Measurements from ENCODE around the gene FKBP11.

DNA sequence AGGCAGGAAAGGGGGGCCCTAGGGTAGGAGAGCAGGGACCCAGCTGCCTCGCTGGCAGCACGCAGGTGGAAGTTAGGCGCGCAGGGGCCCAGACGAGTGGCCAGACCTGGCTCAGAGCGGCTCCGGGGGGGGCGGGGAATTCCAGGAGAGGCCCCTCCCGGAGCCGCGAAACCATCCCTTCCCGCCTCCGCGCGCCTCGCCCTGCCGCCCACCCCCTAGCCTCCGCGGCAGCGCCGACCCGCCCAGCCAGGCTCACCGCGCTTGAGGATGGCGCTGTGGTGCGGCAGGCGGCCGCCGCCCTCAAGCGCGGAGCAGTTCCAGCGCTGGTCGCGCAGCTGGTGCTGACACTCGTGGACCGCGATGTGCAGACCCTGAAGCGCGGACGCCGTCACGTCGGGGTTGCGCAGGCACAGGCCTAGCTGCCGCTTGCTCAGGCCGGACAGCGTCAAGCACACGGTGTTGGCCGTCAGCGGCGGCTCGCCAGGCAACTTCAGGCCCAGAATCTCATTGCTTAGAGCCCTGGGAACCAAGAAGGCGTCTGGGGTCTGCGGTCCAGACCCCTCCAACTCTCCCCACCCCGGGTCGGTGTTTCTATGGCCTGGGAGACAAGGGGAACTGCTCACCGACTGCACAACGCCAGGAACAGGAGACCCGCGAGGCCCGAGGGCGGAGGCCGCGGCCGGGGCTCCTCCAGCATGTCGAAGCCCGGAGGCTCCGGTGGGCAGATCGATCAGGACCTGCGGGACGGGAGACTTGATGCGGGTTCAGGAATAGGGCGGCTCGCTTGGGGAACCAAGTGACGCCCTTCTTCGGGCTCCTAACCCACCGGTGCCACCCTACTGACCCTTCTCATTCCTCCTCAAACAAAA lies 44.8 kb upstream of the FKBP11 start:
- TF ChIP-seq, protein P1, sequence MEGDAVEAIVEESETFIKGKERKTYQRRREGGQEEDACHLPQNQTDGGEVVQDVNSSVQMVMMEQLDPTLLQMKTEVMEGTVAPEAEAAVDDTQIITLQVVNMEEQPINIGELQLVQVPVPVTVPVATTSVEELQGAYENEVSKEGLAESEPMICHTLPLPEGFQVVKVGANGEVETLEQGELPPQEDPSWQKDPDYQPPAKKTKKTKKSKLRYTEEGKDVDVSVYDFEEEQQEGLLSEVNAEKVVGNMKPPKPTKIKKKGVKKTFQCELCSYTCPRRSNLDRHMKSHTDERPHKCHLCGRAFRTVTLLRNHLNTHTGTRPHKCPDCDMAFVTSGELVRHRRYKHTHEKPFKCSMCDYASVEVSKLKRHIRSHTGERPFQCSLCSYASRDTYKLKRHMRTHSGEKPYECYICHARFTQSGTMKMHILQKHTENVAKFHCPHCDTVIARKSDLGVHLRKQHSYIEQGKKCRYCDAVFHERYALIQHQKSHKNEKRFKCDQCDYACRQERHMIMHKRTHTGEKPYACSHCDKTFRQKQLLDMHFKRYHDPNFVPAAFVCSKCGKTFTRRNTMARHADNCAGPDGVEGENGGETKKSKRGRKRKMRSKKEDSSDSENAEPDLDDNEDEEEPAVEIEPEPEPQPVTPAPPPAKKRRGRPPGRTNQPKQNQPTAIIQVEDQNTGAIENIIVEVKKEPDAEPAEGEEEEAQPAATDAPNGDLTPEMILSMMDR (IDR thresholded peaks at IDR 0.05; ENCODE audit: low read depth, low read length, poor library complexity, severe bottlenecking): no peak
- no peak for TF ChIP-seq EZH2phosphoT487 (IDR thresholded peaks at IDR 0.05; ENCODE audit: borderline replicate concordance, low read length)

Measured in DOHH2 (cell line).